ENCODE results near the gene NDUFV3. TPM values are rescaled to one million over a fixed set of nuclear protein-coding genes. Genes with fewer than 3 reads are reported as not detected.
A peak's percentile ranks its signal among the peaks of the same experiment; 100 is the strongest.

Gene NDUFV3
- total and polyA plus RNA-seq, 2 of the 8 experiments (the other 6 are each of a cell fraction or from before 2014, with no cell fraction given): 17.0 to 44.4 TPM

- Histone ChIP-seq H3K14ac (ENCODE audit: insufficient read length) (no peak within 1 kb of the TSS), H3K9me3 (ENCODE audit: insufficient read depth in 2 of 2, low read depth in 1 of 2, low read length in 1 of 2) (no peaks in the 10 kb centered on the region), H3K4me3 (ENCODE audit: extremely low read depth in 1 of 4, insufficient read depth in 2 of 4, low read depth in 3 of 4, low read length in 4 of 4) (peak within 1 kb of the TSS in 2 of 4 experiments; percentile 15 to 19; a peak in 3 of 8 replicates), H3K36me3 (ENCODE audit: control insufficient read depth in 2 of 4, insufficient read depth in 4 of 4, low read length in 3 of 4) (peaks cover 0 to 6% (median 0%) of the 10 kb centered on the region in 4 experiments; a peak in 2 of 8 replicates), H3K4me2 (ENCODE audit: insufficient read depth in 1 of 2, low read depth in 2 of 2, low read length in 2 of 2) (peak within 1 kb of the TSS; percentile 31 to 44; a peak in 3 of 4 replicates), H4K91ac (replicated peaks; ENCODE audit: insufficient read length, low read length) (peak within 1 kb of the TSS; percentile 93), H3K4me1 (replicated peaks in 1 of 4; ENCODE audit: control insufficient read depth in 3 of 4, insufficient read depth in 4 of 4, low read length in 3 of 4) (peaks cover 11 to 18% (median 14%) of the 10 kb centered on the region in 4 experiments), H2AK5ac (ENCODE audit: low read depth, low read length) (peak within 1 kb of the TSS; percentile 96; the same call in 1 of the 2 replicates), H3K27ac (ENCODE audit: low read depth, low read length) (peak within 1 kb of the TSS; percentile 62; the same call in 1 of the 2 replicates), H4K5ac (ENCODE audit: insufficient read length, low read depth, low read length) (peak within 1 kb of the TSS; percentile 87), H4K8ac (ENCODE audit: extremely low read depth, insufficient read depth, low read length) (peak within 1 kb of the TSS; percentile 30), H3K27me3 (replicated peaks in 1 of 4; ENCODE audit: control insufficient read depth in 3 of 4, extremely low read depth in 1 of 4, insufficient read depth in 3 of 4, low read length in 3 of 4) (no peaks in the 10 kb centered on the region), H2AFZ (ENCODE audit: low read length) (no peak within 1 kb of the TSS), H2BK120ac (replicated peaks; ENCODE audit: low read depth, low read length) (peak within 1 kb of the TSS; percentile 77), H3K4ac (replicated peaks; ENCODE audit: insufficient read length, low read depth, low read length) (peak within 1 kb of the TSS; percentile 72), H2BK15ac (ENCODE audit: low read length) (no peak within 1 kb of the TSS), H2BK20ac (ENCODE audit: low read length) (peak within 1 kb of the TSS; percentile 15; the same call in 1 of the 2 replicates), H3K9ac (replicated peaks in 1 of 4; ENCODE audit: extremely low read depth in 1 of 4, low read depth in 3 of 4, low read length in 3 of 4) (peak within 1 kb of the TSS in 3 of 4 experiments; percentile 25 to 42 (median 38); a peak in 5 of 7 replicates), H3K79me2 (ENCODE audit: control insufficient read depth in 1 of 2, insufficient read depth in 2 of 2, low read length in 2 of 2) (no peaks in the 10 kb centered on the region; a peak in 1 of 4 replicates), H4K20me1 (replicated peaks in 1 of 2; ENCODE audit: control insufficient read depth in 1 of 2, insufficient read depth in 2 of 2, low read length in 2 of 2) (no peaks in the 10 kb centered on the region), H3K23ac (ENCODE audit: insufficient read length) (no peak within 1 kb of the TSS), H3K56ac (replicated peaks; ENCODE audit: insufficient read length, low read depth, low read length) (peak within 1 kb of the TSS; percentile 12), H2BK12ac (ENCODE audit: low read depth, low read length) (peak within 1 kb of the TSS; percentile 80), H3K18ac (ENCODE audit: extremely low read depth, low read length) (peak within 1 kb of the TSS; percentile 94), H3K23me2 (ENCODE audit: low read depth, low read length) (no peaks in the 10 kb centered on the region; the same call in 1 of the 2 replicates), H3K79me1 (ENCODE audit: low read depth, low read length) (no peaks in the 10 kb centered on the region), H2BK5ac (ENCODE audit: low read depth, low read length) (peak within 1 kb of the TSS; percentile 97)
- 90% methylated on average over 29 of the region's 29 CpGs; no CpG with 5 or more reads in 1 of the 2 experiments for WGBS, 2 experiments (ENCODE audit: extremely low coverage in 1 of 2, insufficient coverage in 1 of 2, insufficient read length in 1 of 2, insufficient replicate concordance in 2 of 2, low coverage in 1 of 2, low lambda C conversion rate in 2 of 2, missing lambda C conversion rate in 1 of 2)
- peak in 1 of 2 experiments; percentile 44; a peak in 1 of 3 replicates for TF ChIP-seq POLR2A (IDR thresholded peaks at IDR 0.05; ENCODE audit: control extremely low read depth in 1 of 2, low read depth in 2 of 2, low read length in 2 of 2)
- no peak for TF ChIP-seq CREB1 (IDR thresholded peaks at IDR 0.05)
- no peak for TF ChIP-seq JUN (IDR thresholded peaks at IDR 0.05; ENCODE audit: low read depth, low read length)
- TF ChIP-seq TAF7 (optimal IDR thresholded peaks at IDR 0.05; ENCODE audit: borderline replicate concordance, low read depth, low read length): no peak
- TF ChIP-seq SP4 (IDR thresholded peaks at IDR 0.05; ENCODE audit: low read length): no peak
- TF ChIP-seq CBX8 (IDR thresholded peaks at IDR 0.05; ENCODE audit: borderline replicate concordance, low read depth, low read length): no peak
- POLR2A ChIA-PET (ENCODE audit: partially characterized antibody): interaction anchor here (0.7 to 3.0 kb wide), 11 partner anchors 9 to 807 kb away, joined by 3 to 10 read pairs (median 4); no protein-coding TSS in a partner anchor
- CTCF ChIA-PET (ENCODE audit: partially characterized antibody): interaction anchor here (0.6 to 1.4 kb wide), 3 partner anchors 30 to 418 kb away, joined by 3 read pairs; no protein-coding TSS in a partner anchor
- FAIRE-seq (no peak), DNase-seq (ENCODE audit: low read depth in 1 of 2, low spot score in 2 of 2) (no peak)
Measured at GRCh38 chr21:42925114-42925926, 32.2 kb downstream of the NDUFV3 start, which contains the start of gene ERVH48-1. Gene ERVH48-1, minus strand, starts transcription at chr21:42925630. Its CDS starts 6,624 bp downstream, at chr21:42919006.

Measured in H1 (cell line).